Stimulated activated CD4-positive, alpha-beta T cell treated with anti-CD3 and anti-CD28 coated beads, Interleukin-15, amount 100 ng/mL, for 48 hours (primary cell): ENCODE results near the gene RND2.
"Not testable (repeated sequence)": the region's sequence is repeated elsewhere in the genome, so short reads cannot be mapped to it uniquely, and the experiment has no call there.

Source experiments
- DNase-seq, 2 donors: peaks; one replicate each; pipeline ENCODE4 v3.0.0-alpha.2; 2020; ENCODE audit warnings: low read depth in 2 of 2

RND2 gene

DNA sequence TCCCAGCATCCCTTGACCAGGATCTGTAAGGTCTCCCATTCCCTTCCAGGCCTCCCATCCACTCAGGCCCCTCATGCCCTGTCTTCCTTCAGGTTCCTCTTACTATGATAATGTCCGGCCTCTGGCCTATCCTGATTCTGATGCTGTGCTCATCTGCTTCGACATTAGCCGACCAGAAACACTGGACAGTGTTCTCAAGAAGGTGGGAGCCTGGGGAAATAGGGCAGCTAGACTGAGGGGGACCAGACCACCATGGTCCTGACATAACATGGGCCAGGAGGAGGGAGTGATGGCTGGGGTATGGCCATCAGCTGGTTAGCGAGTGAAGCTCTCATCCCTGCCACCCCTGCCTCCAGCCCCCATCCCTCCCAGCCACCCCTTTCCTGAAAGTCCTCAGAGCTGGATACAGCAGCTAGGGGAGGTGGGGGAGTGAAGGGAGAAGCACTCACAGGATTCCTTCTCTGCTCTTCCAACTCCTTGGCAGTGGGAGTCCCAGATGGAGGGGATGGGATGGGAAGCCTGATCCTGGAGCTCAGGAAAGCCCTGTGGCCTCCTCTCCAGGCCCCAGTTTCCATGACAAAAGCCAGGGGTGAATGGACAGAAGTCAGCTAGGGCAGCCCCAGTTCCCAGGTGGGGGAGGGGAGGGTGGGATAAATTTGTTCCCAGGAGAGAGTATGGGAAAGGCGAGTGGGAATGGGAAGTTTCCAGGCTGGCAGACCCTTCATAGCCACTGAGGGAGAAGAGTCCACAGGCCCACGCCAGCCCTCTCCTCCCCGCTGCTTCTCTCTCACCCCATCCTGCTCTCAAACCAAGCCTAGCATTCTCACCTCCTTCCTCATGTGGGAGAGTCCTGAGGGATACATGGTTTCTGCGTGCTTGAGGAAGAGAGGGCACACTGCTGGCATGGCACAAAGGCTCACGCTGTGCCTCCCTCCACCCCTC lies 2.3 kb downstream of the RND2 start:
- no peak for DNase-seq

DNA sequence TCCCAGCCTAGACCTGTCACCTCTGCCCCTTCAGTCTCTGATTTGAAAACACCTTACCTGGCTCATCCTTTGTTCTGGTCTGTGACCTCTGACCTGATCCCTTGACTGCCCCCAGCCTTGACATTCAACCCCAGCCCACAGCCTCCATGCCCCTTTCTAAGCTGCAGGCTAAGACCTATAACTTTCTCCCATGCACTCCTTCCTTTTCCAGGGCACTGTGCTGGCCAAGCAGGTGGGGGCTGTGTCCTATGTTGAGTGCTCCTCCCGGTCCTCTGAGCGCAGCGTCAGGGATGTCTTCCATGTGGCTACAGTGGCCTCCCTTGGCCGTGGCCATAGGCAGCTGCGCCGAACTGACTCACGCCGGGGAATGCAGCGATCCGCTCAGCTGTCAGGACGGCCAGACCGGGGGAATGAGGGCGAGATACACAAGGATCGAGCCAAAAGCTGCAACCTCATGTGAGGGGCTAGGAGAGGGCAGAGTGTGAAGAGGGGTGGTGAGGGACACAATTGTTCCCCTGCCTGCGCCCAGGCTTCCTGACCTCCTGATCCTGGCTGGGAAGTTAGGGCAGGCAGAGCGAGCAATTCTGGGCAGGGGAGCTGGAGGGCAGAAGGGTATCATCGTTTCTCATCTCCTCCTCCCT lies 3.3 kb downstream of the RND2 start:
- DNase-seq = no peak

DNA sequence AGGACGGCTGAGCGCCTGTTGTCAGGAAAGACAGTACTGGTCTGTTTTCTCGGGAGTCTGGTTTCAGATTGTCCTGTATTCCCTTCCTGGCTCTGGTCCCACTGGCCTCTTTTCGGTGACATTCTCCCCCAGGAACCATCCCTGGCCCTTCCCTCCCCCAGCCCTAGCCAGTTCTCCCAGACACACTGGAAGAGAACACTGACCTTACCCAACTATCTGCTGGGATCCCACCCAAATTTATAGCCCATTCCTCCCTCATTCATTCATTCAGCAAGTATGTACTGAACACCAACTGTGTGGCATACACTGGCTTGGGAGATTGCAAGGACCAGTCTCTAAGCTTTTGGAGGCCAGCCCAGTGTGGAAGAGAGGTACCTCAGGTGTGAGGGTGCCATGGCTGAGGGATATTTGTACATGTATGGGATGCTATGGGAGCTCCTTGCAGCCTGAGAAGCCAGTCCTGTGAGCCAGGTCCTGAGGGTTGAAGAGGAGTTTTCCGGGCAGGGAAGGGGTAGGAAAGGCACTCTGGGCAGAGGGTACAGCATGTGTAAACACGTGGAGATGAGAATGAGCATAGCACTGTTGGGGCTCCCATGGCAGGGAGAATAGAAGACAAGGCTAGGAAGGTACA lies 5.2 kb downstream of the RND2 start:
- DNase-seq = no peak

DNA sequence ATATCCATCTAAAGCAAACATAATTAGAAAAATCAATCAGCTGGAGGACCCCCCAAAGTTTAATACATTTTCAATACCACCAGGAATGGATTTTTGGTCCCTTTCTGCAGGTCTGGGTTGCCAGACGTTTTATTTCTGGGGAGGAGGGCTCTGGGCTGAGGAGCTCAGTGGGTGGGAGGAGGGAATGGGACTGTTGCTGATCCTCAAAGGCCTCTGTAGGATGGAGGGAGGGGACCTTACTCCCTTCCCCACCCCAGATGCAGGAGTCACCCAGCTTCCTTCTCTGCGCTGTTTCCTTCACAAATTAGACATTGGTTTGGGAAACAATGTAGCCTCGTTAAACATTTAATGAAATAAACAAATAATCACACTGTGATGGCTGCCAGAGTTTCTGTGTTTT lies 6.6 kb downstream of the RND2 start:
- no peak for DNase-seq

DNA sequence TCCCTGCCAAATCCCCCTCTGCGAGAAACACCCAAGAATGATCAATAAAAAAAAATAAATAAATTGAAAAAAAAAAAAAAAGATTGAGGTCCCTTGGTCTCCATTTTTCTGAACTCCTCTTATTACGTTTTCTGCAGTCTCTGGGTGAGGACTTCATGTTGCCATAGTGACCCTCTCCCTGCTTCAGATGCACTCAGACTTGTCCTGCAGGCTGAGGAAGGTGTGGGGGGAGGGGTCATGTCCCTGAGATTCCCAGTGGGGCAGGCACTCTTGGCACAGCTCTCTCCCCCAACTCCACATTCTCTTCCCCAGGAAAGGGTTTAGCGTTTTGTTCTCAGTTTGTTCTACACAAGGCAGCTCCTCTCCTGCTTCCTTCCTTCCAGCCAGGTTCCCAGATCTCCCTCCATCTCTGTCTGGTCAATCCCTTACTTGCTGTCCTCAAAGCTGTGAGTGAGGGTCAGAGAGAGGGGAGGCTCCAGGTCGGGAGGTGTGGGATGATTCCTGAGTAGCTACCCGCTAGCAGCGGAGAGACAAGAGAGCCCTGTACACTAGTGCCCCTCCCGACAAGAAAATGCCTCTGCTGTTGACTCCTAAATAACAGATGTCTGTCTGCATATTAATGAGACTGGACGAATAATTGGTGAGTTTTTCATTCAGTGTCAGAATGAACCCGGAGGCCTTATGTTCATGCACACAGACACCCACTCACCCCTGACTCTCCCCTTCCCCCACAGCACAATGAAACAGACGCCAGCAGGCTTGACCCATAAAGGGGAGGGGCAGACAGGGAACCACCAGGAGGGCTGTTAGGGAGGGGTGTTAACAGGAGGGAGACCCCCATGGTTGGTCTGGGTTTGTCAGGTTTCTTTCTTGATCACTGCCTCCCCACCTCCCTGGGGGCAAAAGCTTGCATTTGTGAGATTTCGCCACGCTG lies 9.2 kb downstream of the RND2 start:
- DNase-seq = no peak

DNA sequence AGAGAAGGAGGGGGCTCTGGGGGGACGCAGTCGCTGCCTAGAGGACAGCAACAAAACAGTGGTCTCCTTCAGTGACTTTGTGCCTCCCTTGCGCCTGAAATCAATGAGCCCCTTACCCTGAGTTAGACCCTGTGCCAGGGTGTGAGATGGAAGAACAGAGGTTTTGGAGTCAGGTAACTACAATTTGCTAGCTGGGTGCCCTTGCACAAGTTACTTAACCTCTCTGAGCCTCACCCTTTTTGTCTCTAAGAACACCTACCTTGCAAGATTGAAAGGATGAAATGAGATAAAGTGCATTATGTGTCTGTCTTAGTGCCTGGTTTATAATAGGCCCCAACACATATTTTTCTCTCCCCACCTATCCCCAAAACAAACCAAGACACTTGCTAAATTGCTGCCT lies 9.9 kb downstream of the RND2 start:
- DNase-seq = no peak

DNA sequence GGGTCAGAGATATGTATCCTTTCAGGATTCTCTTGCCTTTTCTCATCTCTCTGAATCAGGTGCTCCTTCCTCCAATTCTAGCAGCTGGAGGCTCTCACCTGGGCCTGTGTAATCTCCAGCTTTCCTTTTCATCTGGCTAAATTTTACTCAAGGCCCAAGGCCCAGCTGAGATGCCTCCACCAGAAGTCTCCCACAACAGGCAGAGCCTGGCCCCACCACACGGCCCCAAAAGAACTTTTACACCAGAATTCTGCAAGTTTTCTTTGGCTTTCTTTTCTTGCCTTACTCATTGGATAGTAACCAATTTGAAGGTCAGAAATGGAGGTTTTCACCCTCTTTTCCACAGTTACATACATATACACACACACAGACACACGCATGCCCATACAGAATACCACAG lies 14.6 kb downstream of the RND2 start:
- DNase-seq = no peak

DNA sequence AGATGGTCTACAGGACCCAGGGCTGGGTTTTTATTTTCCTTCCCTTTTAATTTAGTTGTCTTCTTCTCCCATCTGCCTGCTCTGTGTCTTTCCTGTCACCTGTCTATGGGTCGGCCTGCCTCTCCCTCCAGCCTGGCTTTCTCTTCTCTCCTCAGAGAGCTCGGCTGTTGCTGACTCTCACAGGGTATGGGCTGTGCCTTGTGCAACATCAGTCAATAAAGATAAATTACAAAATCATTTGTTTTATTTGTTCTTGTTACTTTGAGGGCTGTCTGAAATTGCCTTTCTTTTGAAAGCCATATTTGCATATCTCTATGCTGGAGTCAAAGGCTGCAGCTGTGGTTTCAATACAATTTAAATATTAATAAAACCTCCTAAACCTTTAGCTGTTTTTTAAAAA lies 15.6 kb downstream of the RND2 start:
- no peak for DNase-seq

DNA sequence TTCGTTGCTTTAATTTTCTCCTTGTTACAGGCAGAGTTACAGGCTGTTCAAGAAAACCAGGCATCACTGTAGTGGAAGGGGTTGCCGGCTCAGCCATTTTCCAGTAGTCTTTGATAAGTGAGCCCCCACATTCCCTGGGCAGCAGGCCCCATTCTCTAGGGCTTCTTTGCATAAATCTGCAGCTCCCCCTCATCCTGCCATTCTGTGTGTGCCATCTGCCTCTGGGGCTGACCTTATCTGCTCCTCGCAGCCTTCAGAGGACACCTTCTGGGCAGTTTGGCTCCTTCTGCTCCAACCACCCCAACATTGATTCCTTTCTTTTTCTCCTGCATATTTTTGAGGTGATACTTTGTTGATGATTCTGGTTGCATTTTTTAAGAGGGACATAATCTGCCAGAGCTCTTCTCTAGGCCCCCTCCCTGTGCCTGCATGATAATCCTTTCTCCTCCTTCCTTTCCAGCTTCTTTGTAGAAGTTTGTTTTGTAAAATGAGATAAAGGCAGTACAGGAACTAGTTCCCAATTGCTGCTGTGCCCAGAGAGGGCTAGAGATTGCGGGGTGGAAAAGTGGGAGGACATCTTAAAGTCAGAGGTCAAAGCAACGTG lies 17.1 kb downstream of the RND2 start:
- DNase-seq = no peak

DNA sequence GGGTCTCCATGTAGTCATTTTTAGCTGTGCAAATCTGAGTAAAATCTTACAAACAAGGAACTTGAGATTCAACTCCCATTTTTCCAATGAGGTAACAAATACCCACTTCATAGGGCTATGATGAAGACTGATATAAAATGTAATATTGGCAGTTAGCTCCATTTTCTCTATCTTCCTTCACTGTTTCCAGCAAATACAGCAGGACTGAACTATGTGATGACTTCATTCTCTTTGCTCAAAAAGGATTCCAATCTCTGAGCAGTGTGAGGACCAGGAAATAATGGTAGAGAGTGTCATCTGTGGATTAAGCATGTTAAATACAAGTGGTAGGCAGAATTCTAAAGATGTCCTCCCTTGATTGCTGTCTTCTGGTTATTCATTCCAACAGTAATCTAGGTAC lies 18.3 kb downstream of the RND2 start:
- no peak for DNase-seq

DNA sequence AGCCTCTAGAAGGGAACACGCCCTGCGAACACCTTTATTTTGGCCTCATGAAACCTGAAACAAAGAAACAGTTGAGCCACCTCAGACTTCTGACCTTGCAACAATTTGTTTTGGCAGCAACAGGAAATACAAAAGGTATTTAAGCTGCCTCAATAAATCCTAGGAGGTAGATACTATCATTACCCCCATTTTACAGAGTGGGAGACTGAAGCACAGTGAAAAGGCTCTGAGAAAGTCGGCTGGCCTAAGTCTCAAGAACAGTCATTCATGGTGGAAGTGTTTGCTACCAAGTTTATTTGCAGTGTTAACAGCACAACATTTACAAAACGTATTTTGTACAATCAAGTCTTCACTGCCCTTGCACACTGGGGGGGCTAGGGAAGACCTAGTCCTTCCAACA lies 19.0 kb downstream of the RND2 start:
- no peak for DNase-seq

DNA sequence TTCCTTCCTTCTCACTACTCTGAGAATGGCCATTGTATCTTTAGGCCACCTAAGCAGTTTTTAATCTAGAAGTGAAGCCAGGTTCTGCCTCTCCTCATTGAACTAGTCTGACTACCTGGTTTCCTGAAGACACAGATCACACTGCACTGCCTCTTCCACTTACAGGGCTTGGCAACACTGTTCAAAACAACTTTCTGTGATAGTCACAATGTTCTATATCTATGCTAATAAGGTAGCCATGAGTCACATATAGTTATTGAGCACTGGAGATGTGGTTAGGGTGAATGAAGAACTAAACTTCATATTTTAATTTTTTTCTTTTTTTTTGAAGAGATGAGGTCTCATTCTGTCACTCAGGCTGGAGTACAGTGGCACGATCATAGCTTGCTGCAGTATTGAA lies 26.9 kb downstream of the RND2 start:
- no peak for DNase-seq

DNA sequence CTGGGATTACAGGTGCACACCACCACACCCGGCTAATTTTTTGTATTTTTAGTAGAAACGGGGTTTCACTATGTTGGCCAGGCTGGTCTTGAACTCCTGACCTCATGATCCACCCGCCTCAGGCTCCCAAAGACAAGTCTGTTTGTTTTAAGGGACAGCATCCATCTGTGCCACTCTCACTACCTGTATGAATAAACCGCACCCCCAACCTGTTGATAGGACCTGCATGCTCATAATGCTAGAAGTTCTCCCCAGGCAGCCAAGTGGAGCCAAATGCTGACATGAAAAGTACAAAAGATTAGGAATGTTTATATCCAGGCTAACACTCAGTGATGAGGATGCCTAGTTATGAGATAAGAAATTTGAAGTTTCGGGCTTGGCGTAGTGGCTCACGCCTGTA lies 28.0 kb downstream of the RND2 start:
- not testable (repeated sequence) for DNase-seq

DNA sequence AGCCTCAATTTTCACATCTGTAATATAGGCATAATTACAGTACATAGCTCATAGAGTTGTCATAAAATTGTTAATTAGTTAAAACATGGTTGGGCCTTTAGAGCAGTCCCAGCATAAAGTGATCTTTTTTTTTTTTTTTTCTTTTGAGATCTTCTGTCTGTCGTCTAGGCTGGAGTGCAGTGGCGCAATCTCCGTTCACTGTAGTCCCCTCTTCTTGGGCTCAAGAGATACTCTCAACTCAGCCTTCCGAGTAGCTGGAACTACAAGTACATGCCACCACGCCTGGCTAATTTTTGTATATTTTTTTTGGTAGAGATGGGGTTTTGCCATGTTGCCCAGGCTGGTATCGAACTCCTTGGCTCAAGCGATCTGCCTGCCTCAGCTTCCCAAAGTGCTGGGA lies 31.0 kb downstream of the RND2 start:
- DNase-seq = no peak

DNA sequence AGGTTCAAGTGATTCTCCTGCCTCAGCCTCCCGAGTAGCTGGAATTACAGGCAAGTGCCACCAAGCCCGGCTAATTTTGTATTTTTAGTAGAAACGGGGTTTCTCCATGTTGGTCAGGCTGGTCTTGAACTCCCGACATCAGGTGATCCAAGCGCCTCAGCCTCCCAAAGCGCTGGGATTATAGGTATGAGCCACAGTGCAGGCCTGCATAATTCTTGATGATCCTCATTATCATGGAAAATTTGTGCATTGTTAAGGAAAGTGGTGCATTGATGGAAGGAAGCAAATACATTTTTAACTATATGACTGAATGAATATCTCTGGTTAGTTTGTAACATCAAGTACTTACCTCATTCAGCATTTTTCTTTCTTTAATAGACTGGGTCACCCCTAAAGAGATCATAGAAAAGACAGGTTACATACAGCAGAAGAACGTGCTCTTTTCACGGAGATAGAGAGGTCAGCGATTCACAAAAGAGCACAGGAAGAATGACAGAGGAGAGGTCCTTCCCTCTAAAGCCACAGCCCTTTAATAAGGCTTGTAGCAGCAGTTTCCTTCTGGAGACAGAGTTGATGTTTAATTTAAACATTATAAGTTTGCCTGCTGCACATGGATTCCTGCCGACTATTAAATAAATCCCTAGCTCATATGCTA lies 38.1 kb downstream of the RND2 start:
- no peak for DNase-seq

DNA sequence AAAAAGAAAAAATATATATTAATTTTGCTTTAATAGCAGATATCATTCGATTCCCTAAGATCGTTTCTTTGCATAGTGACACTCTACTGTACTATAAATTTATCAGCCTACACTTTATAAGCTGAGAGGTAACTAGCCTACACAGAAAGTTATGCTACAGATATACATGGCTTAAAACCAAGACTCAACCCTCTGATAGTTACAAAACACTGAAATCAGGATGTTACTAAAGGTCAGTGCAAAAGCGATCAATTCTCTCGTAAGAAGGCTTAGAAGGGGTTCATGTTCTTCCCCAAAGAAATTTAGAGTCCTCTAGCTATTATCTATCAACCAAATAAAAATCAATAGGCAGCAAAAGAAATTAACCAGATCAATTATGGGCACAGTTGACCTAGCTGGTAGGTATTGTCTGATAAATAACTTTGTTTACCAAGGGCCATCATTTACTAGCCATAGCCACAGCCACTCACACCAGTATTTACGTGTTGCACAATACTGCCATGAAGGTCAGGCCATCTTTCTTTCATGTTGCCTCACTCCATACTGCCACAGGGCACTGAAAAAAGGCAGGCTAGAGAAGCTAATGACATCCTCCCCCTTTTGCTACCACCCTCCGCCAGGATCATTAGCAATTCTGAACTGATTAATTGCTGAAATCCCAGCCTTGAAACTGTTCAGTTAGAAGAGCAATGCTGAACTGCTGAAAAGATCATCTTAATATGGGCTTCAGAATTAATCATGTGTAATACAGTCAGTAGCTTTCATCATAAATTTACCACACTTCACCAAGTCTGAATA lies 43.7 kb downstream of the RND2 start:
- no peak for DNase-seq

DNA sequence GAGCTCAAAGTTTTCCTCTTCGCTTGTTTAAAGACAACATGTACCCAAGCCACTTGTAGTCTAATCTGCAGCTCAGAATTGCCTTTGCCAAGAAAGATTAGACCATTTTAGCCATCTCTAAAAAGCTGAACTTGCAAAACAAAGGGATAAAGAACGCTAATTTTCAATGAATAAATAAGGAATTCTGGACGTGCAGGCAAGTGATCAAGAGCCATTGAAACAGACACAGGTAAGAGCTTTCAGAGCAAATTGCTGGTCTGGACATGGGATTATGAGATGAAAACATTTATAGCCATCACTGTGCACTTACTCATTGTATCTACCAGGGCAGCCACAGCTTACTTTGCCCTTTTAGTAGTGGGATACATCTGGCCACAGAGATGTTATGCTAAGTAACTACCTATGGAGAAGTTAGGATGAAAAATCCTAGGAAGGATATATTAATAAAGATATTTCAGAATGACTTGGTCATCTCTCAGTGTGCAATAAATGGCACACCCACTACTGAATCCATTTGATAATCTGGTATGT lies 44.4 kb downstream of the RND2 start:
- DNase-seq = no peak

DNA sequence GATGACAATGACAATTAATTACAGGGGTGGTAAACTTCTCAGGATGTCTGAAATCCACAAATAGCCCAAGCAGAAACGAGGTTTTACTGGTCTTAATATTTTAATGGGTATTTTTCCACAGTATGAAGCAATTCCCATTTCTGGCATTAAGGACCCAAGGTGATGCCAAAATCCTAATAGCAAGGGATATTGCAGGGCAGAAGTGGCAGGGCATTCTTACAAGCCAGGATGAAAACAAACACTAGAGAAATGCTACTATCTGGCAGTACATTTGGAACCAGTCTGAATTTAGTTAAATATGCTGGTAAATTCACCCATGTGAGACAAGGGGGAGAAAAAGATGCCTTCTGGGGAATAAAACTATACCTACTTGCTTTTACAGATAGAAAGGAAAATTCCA lies 45.2 kb downstream of the RND2 start:
- DNase-seq = no peak

DNA sequence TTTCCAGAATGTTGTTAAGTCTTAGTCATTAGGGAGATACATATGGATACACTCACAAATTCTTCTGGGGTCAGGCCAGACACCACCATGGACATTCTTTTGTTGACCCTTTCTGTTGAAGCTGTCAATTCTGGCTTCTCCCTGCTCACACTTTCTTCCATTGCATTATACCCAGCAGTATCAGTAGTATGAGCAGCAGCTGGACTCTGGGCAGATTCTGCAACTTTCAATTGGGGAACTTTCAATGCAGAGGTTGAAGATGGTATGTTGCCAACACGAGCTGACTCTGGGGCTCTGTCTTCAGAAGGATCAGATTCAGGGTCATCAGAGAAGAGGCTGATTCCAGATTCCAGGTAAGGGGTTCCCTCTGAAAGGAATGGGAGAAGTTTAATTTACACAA lies 45.8 kb downstream of the RND2 start:
- DNase-seq = no peak

DNA sequence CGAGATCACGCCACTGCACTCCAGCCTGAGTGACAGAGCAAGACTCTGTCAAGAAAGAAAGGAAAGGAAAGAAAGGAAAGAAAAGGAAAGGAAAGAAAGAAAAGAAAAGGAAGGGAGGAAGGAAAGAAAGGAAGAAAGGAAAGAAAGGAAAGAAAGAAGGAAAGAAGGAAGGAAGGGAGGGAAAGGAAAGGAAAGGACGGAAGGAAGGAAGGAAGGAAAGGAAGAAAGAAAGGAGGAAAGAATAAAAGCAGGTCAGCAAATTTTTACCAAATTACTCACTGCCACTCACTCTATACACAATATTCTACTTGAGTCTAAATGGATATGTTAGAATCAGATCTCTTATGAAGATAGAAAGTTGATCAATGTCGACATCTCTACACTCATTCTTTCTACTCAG lies 49.8 kb downstream of the RND2 start:
- DNase-seq = no peak
